Amniotic epithelial cell (primary cell): ENCODE measurements around the gene RRAD.

Source experiments
- DNase-seq: peaks from one replicate; pipeline ENCODE4 v3.0.0-alpha.2; 2010; ENCODE audit warnings: low read depth

Gene RRAD

DNA sequence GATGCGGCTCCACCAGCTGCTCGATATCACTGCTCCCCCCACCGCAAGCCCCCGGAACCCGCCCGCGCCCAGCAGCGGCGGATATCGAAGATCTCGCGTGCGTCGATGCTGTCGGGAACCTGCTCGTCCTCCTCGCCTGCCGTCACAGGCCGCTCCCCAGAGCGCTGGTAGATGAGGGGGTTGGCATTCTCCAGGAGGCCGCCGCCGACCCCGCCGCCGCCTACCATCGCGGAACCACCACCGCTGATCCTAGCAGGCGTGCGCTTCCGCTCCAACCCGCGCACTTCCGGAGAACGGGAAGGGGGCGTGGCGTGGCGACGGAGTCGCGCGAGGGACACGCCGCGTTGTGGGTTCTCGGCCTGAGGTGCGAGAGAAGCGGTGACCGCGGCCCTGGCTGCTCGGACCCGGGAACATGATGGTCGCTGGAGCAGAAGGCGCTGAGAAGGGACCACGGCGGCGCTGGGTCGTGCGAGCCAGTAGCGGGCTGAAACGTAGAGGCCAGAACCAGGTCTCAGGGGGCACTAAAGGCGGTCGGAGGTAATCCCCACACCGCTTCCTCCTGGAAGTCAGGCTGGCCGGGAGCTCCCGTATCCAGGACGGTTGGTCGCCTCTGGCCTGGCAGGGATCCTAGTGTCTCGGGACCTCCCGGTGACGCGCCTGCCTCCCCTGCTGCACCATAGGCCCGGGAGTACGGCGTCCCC is 9.0 kb upstream of the RRAD start, which contains the start of gene CIAO2B:
CIAO2B (minus strand) TSS at position 265 of the 701 bp plus-strand sequence; CDS start at position 227, 38 bp downstream.
- DNase-seq, result peak; percentile 73

DNA sequence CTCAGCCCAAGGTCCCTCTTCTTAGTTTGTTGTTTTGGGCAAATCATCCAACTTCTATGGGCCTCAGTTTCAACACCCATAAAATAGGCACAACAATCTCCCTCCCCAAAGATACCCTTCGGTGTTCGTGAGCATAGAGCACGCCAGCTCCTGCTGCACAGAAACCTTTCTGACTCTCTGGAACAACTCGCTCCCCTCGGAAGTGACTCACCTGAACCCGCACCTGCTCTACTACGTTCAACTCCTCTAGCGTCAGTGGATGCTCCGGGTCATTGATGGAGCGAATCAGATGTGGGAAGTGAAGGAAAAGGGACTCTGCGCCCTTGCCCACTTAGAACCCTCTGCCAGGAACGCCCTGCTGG is 8.4 kb upstream of the RRAD start:
- DNase-seq, result no peak

DNA sequence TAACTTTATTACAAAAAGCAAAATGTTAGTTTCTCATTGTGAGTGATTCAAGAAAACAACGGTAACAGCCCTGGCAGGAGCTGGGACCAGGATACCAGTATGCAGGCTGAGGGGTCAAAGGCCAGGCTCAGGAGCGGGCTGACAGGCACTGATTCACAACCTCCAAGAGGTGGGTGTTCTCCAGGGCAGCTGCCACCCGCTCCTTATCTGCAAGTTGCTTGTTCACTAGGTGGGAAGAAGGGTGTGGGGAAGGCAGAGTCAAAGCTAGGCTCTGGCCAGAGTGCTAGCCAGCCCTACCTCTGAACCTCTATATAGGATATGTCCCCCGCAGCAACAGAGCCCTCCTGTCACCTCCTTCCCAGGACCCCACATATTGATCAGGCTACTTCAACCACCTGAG is 6.7 kb upstream of the RRAD start:
- DNase-seq, result no peak

DNA sequence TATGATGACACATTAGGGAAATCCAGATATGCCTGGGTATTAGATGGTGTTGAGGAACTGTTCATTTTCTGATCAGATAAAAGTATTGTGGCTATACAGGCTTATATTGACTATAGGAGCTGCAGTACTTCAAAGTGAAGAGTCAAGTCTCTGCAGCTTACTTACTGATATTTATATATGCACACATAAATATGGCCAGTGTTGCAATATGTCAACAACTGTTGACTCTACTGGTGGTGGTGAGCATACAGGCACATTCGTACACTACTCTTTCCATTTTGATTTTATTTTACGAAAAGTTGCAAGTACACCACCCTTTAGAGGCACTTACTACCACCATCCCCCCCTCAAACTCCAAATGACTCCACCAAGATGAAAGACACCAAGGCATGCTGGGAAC is 6.3 kb upstream of the RRAD start:
- DNase-seq, result no peak

DNA sequence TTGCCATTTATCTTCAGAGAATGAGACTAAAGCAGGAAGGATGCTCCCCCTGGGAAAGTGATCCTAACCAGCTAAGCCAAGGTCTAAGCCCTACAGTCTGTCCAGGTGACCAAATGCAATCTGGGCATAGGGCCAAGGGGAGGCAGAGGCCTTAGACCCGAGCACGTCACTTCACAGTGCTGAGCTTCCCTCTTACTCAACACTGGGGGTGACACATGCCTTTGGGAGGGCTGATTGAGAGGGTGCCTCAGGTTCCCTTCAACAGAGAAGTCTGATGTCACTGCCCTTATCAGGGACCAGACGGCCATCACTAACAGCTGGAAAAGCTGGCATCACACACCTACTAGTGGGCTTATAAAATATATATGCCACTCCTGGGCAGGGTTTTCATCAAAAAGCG is 4.9 kb upstream of the RRAD start:
- DNase-seq, result peak; percentile 79

DNA sequence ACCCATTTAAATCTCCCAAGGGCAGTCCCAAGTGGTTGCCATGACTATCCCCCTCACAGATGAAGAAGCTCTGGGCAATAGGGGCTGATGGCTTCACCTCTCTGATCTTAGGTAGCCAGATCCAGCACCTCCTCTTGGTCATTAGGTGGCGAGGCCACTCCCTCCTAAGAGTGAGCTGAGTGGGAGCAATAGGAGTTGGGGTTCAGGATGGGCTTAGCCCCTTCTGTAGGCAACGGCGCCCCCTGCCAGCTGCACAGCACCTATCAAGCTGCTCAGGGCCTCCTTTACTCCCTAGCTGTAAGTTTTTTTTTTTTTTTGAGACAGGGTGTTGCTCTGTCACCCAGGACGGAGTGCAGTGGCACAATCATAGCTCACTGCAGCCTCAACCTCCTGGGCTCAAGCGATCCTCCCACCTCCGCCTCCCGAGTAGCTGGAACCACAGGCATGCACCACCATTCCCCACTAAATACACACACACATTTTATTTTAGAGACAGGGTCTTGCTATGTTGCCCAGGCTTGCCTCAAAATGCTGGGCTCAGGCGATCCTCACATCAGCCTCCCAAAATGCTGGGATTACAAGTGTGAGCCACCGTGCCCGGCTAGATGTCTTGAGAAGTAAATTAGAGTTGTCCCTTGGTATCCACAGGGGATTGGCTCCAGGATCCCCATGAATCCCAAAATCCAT is 3.5 kb upstream of the RRAD start:
- peak; percentile 50 for DNase-seq

DNA sequence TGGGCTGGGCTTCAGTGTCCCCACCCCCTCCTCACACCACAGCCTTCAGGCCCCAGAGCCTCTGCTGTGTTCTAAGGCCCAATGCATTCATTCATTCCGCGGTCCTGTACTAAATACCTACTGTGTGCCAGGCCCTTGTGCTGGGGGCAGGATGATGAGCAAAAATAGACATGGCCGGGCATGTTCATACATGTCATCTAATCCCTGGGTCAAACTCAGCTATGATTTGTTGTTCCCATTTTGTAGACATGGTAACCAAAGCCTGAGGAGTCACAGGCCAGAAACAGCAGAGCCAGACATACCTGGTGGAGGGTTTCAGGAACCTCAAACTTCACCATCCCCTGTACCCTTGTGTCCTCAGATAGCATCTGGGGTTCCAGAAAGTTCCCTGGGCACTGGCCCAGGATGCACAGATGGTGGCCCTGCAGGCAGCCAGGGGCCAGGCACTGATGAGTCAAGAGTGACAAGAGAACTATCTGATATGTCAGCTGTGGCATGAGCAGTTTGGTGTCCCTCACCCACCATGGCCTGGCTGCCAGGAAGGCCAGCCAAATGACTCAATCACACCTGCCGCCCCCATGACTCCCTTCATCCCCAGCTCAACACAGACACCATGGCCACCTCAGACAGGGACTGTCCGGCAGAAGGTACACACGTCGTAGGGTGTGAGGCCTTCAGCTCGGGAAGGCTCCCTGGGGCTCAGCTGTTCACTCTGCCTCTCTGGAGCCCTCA is 2.7 kb upstream of the RRAD start:
- no peak for DNase-seq

DNA sequence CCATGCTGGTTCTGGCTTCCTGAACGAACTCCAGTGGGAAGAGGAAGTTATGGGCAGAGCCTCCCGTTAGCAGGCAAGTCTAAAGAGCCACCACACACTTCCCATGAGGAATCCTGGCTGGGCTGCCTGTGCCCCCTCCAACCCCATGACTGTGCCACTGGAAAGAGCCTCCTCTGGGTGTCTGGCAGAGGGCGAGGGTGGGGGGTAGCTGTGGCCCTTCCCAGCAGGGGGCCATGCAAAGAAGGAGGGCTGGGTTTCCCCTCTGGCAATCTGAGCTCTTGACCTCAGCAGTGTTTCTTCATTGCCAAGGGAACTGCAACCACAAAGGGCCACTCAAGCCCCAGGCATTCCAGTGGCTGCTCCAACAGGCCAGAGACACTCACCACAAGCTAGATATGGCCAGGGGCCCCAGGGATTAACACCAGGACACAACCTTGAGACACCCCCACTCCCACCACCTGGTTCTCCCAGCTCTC is 1.7 kb upstream of the RRAD start:
- peak; percentile 94 for DNase-seq

DNA sequence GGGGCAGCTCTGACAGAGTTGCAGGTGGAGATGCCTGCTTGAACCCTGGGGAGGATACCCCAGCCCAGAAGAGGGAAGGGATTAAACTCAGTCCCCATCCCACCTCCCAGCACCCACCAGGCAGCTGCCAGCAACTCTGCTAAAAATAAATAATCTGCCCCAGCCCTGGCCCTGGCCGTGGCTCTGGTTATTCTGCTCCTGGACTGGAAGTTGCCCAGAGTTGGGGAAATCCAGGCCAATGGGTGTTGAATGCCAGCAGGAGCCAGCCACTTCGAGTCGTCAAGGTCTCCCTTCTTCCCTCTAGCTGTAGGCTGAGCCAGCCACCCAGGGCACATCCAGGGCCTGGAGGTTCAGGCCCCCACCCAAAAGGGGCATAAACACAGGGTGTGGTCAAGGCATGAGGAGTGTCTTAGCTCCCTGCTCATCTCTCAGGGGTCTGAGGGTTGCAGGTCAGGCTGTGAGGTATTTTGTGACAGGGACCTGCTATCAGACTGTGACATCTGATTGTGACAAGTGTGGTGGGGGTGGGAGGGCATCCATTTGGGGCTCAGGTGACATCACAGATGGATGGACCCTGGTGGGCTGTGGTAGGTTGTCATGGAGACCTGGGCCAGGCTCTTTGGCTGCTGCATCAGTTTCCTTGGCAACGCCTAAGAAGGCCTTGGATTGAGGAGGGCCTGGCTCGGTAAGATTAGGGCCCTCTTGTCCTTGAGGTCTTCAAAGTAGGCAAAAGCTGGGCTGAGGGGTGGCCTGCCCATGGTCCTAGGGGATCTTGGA is 1.0 kb upstream of the RRAD start:
- no peak for DNase-seq

DNA sequence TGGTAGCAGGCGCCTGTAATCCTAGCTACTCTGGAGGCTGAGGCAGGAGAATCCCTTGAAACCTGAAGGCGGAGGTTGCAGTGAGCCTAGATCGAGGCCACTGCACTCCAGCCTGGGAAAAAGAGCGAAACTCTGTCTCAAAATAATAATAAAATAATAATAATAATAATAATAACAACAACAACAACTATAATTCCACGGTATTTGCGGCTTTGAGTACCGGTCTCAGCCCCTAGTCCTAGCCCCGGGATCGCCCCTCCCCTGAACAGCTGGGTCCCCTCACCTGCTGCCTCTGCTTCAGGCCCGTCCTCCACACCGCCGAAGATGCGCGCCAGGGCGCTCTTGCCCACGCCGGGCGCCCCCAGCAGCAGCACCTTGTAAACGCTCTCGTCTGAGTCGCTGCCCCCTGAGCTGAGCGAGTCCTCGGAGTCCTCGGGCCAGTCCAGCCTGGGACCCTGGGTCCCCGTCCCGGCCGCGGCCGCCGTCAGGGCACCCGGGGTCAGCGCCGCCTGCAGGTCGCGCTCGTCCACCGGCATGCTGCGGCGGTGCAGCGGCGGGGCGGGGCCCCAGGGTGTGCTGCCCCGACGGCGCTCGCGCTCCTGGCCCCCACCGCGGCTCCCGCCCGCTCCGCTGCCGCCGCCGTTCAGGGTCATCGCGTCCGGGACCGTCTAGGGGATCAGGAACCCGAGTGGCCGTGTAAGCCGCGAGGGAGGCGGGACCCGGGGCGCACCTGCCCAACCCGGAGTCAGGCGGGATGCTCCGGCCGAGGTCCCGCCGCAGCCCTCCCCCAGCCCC is 611 bp downstream of the RRAD start:
- DNase-seq, result no peak

DNA sequence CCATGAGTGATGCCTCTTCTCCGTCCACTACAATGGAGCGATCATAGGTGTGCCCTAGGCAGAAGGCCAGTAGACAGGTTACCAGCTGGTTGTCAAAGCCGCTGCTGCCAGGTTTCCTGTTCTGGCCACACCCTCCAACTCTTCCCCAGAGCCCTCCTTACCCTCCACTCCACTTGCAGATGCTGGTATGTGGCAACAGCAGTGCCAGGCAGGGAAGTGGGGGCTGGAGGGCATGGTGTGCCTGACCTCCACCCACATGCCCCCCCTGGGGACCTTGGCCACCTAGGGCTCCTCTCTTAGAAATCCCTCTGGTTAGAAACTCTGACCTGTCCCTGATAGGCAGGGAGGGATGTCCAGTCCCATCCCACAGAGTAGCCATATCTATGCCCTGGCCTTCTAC is 1.5 kb downstream of the RRAD start:
- DNase-seq, result no peak

DNA sequence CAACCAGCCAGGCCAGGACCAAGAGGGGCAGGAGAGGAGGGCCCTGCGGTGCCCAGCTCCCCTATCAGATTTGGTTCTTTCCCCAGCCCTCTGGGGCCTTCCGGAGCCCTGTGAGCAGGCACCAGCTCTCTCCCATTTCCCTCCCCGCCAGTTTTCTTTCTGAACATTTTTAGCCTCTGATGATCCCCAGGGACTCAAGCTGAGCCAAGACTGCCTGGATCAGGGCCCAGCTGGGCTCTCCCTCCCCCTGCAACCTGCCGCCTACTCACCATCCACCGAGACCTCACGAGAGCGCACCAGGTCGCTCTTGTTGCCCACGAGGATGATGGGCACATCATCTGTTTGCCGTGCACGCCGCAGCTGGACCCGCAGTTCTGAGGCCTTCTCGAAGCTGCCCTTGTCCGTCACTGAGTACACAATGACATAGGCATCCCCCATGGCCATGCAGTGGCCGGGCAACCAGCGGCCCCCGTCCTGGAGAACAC is 2.0 kb downstream of the RRAD start:
- peak; percentile 50 for DNase-seq

DNA sequence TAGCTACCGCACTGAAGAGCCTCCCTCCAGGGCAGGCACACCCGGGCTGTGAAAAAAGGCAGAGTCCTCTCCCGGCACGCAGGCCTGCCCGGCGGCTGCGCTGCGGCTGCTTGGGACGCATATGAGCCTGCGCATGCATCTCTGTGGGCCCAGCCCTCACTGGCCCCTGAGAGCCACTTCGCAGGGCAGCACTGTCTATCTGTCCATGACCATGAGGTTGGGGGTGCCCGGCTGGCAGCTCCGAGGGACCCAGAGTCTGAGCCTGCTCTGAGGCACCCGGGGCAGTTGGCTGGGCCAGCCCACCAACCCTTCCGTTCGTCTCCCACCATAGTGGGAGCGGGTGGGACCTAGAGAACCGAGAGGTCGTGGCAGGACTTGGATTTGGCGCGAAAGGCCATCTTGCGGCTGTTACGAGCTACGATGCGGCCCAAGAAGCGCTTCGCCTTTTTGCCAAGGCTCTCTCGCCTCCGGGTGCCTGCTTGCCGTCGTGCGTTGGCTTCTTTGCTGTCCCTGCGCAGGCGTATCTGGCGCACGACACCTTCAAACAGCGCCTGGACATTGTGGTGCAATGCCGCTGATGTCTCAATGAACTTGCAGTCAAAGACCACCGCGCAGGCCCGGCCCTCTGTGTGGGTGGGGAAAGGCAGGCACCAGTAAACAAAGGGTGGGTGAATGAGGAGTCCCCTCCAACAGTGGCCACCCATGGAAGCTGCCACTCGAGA is 3.4 kb downstream of the RRAD start:
- no peak for DNase-seq

DNA sequence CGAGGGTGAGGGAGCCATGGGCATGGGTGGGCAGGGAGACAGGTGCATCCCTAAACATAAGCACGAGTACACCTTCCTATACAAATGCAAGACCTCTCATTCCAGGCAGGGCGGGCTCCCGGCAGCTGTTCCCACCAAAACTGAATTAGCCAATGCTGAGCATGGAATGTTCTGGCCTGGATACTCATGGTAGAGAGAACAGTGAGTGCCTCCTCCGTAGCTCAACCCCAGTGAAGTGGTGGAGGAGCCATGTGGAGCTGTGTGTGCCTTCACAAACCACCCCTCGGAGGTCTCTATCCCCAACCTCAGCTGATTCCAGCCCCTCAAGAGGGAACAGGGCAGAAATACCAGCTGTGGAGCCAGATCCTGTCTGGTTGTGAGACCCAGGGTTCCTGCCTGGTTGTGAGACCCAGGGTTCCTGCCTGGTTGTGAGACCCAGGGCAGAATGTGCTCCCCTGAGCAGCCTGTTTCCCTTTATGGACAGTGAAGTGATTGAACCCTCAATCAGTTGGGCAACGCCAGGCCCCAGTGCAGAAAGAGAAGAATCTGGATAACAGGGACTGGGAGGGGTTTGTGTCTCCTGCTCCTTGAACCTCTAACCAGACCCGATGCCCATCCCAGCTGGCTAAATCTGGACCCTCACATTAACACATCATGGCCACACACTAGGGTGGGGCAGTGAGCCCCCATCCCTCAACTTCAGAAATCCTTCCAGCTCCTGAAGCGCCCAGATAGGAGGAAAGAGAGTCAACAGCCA is 4.2 kb downstream of the RRAD start:
- DNase-seq, result no peak

DNA sequence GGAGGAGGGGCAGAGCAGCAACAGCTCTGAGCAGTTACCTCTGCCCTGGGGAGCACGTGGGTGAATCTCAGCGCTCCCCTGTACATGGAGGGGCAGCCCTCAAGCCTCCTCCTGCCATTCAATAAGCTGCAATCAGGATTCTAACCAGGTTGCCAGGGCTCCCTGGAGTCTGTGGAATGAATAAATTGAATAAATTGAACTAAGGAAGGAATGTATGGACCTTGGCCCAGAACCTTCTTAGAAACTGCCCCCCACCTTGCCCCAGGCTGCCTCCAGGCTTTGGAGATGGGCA is 5.1 kb downstream of the RRAD start:
- DNase-seq, result no peak

DNA sequence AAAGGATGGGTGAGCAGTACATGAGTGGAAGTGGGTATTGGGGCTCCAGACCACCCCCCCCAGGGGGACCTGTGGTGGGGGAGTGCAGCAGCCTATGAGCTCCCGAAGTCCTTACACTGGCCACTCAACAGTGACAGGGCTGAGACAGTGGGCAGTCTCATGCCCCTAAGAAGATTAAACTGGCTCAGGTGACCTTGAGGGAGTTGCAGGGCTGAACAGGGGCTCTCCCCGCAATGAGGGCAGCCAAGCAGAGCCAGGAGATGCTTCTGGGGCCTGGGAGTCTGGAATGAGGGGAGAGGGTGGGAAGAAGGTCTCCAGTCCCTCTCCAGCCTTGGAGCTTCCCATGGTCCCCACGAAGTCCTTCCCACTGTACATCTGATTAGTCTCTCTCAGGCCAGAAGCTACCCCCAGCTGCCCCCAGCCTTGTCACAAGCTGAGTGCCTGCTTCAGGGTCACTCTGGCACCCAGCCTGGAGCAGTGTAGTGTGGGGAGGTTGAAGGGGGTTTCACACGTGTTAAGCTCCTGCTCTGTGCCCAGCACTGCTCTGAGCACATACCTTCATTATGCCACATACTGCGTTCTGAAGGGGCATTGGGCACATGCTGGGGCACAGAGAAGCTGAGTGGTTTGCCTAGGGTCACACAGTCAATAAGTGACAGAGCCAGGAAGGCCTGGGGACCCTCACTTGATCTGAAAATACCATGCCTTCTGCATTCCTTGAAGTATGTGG is 5.6 kb downstream of the RRAD start:
- DNase-seq, result no peak

DNA sequence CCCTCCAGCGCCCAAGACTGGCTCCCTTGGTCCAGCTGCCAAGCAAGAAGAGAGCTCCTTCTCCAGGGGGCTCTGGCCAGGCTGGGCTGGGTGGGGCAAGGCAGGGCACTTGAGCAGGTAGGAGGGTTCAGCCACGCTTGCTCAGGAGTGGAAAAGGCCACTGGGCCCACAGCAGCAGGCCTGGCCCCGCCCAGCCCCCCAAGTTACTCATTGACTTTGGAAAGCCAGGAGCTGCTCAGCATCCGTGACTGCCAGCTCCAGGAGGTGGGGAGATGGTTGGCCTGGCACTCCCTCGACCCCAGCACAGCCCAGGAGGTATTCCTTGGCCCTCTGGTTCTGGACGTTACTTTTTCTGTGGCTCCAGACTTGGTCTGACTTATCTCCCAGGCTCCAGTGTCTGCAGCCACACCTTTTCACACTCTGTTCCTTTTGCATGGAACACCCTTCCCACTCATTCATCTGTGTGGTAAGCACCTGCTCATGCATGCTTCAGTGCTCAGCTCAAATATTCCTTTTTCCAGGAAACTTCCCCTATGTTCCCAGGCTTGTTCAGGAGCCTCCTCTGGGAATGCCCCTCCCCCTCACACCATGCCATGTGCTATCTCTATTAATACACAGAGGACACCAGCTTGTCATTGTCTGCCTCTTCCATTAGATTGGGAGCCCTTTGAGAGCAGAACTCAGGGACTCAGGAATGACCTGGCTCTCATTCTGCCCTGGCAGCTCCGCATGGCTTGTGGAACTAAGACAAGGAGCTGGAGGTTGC is 6.3 kb downstream of the RRAD start, which contains the start of gene CDH16:
CDH16 (minus strand) TSS at position 83 of the 766 bp plus-strand sequence. CDS start 820 bp downstream, outside the sequence.
- no peak for DNase-seq

DNA sequence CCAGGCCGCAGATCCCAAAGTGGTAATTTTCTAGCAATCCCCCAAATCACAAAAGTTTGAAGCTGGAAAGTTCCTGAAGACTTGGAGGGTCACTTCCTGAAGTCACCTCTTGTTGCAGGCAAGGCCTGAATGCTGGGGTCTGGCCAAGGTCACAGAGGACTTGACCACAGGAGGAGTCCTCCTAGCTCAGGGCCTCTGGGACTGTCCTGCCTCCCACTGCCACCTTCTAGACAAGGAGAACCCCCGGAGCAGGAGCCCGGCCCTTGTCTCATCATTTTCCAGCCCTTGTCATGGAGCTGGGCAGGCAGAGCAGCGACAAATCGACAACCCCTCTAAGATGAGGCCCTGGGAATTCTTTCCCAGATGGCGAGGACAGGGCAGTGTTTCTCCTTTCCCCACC is 7.0 kb downstream of the RRAD start:
- DNase-seq, result no peak
